HG03064 (cell line): Measurements from ENCODE around the gene SPEN.
"Not testable (repeated sequence)": the region's sequence is repeated elsewhere in the genome, so short reads cannot be mapped to it uniquely, and the experiment has no call there.

Experiments
- ATAC-seq: cut with Tn5 transposase; IDR thresholded peaks from one replicate; pipeline ENCODE4 v1.9.1; 2021; ENCODE audit warnings: low read depth; ENCODE audit not compliant: unreplicated experiment

SPEN gene

DNA sequence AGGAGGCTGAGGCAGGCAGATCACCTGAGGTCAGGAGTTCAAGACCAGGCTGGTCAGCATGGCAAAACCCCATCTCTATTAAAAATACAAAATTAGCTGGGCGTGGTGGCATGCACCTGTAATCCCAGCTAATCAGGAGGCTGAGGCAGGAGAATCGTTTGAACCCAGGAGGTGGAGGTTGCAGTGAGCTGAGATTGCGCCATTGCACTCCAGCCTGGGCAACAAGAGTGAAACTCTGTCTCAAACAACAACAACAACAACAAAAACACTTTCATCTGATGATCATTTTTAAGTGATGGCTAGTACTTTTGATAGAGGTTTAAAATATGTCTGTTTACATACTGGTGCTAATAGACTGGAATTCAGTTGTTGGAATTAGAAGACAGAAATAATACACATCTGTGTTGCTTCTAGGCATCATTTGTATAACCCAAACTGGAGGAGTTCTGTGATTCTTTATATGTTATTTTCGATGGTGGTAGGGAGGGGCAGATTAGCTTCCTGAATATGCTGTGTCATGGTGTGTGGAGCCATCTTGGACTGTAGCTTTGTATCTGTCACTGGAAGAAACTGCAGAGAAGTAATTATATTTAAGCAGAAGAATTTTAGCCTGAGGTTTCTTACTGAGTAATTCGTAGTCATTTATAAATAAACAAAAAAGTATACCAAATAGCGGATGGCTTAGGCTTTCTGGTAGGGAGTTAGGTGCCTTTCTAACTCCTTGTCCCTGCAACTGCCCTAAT is 45.5 kb downstream of the SPEN start:
- not testable (repeated sequence) for ATAC-seq

DNA sequence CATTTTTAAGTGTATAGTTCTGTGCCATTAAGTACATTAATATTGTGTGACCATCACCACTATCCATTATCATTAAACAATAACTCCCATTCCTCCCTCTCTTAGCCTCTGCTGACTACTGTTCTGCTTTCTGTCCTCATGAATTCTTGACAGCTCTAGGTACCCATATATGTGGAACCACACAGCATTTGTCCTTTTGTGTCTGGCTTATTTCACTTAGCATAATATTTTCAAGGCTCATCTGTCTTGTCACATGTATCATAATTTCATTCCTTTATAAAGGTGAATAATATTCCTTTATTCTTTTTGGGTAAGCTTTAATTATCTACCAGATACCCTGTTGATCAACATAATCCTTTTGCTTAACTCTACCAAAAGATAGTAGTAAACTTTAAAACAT is 47.7 kb downstream of the SPEN start:
- no peak for ATAC-seq

DNA sequence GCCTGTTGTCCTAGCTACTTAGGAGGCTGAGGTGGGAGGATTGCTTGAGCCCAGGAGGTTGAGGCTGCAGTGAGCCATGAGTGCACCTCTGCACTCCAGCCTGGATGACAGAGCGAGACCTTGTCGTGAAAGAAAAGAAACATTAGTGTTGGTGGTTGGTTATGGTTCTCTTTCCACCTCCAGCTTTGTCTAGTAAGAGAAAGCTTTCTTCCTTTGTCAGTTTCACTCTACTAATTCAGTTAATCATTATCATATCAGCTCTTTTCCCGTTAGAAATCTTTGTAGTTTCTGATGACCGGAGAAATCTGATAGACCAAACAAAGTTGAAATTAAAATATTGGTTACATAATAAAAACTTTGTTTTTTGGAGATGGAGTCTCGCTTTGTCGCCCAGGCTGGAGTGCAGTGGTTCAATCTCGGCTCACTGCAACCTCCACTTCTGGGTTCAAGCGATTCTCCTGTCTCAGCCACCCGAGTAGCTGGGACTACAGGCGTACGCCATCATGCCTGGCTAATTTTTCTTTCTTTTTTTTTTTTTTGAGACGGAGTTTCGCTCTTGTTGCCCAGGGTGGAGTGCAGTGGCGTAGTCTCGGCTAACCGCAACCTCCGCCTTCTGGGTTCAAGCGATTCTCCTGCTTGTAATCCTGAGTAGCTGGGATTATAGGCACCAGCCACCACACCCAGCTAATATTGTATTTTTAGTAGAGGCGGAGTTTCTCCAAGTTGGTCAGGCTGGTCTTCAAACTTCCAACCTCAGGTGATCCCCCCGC is 49.5 kb downstream of the SPEN start:
- not testable (repeated sequence) for ATAC-seq

DNA sequence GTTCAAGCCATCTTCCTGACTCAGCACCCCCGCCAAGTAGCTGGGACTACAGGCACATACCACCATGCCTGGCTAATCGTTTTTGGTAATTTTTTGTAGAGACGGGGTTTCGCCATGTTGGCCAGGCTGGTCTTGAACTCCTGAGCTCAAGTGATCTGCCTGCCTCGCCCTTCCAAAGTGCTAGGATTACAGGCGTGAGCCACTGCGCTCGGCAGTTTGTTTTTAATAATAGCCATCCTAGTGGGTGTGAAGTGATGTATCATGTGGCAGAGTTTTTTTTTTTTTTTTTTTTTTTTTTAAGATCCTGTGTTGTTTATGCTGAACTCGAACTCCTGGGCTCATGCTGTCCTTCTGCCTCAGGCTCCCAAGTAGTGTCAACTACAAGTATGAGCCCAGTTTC is 51.8 kb downstream of the SPEN start:
- ATAC-seq, result no peak

DNA sequence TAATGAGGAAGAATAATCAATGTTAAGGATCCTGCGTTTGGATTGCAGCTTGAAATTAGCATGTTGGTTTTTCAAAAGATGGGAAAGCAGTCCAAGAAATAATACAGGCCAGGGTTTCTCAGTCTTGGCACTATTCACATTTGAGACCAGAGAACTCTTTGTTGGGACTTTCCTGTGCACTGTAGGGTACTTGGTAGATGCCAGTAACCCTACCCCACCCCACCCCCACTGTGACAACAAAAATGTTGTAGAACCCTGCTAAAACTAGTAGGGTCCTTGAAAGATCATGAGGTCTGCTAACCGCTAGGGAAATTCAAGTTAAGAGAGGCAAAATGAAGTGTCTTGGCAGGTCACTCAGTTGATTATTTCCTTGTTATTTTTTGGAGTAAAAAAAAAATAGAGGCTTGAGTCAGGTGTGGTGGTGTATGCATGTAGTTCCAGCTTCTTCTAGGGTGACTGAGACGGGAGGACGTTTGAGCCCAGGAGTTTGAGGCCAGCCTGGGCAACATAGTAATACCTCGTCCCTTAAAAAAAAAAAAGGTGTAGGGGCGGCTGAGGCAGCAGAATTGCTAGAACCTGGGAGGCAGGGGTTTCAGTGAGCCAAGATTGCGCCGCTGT is 53.3 kb downstream of the SPEN start:
- ATAC-seq, result no peak

DNA sequence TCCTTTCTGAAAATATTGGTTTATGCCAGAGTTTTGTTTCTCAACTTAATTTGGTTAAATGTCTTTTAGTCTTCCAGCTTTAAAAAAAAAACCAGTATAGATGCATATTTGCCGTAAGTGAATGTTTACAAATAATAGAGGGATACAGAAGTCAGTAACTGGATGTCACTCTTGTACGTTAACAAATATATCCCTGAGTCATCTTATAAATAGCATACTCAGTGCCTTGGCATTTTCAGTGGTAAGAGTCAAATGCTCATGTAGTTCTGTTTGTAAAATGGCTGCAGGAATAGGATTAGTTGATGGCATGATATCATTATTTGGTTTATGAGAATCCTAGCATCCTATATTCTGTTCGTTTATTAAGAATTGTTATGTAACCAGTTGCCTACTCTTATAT is 55.4 kb downstream of the SPEN start:
- no peak for ATAC-seq

DNA sequence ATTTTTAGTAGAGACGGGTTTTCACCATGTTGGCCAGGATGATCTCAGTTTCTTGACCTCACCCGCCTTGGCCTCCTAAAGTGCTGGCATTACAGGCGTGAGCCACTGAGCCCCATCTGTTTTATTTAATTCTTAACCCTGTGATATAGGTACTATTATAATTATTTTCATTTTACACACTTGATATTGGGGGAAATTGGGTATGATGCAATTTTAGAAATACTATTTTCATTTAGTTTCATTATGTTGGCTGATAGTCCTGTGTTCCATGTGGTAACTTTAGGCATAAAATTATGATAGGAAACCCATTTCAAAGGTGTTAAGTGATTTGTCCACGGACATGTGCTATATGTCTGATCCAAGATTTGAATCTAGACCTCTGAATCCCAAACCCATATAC is 61.1 kb downstream of the SPEN start:
- no peak for ATAC-seq

DNA sequence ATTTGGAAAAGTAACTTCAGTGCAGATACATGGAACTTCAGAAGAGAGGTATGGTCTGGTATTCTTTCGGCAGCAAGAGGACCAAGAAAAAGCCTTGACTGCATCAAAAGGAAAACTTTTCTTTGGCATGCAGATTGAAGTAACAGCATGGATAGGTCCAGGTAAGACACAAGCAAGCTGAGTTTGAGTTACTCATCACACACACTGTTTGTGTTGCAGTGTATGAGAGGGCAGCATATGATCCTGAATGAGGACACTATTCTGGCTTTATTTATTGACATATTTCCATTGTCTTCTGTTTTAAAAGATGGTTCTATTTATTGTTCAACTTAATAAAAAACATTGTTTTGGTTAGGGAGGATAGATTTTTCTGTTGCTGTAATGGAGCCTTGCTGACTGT is 63.6 kb downstream of the SPEN start:
- no peak for ATAC-seq

DNA sequence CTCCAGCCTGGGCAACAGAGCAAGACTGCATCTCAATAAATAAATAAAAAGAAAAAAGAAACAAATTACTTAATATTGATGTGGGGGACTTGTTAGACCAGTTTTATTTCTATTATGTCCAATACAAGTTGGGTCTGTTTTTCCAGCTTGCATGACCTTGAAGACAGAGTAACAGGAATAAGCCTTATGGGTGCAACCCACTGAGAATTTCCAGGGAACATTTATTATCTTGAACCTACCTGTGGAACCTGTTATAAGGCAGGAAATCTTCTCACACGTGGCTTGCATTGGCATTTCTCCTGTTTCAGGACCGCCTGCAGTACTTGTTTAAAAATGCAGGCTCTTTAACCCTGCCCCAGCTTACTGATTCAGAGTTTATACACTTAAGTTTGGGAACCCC is 64.4 kb downstream of the SPEN start:
- ATAC-seq, result no peak

DNA sequence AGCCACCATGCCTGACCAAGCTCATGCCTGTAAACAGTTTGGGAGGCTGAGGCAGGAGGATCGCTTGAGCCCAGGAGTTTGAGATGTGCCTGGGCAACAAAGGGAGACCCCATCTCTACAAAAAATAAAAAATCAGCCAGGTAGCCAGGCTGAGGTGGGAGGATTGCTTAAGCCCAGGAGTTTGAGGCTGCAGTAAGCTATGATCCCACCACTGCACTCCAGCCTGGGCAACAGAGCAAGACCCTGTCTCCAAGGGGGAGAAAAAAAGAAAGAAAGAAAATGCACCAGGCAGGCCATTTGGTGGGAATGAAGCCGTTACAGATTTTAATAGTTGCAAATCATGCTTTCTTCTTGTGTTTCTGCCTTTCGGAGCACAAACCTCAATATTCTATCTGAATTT is 66.1 kb downstream of the SPEN start:
- not testable (repeated sequence) for ATAC-seq

DNA sequence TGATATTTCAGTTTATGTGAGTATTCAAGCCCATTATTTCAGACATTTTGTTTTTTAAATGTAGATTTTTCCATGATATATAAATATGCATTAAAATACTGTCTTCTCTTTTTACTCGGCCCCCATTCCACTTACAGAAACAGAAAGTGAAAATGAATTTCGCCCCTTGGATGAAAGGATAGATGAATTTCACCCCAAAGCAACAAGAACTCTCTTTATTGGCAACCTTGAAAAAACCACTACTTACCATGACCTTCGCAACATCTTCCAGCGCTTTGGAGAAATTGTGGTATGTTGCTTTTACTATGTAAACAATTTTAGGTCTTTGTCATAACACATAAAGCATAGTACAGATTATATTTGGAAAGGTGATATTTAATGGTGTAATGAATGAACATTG is 68.5 kb downstream of the SPEN start:
- ATAC-seq, result no peak

DNA sequence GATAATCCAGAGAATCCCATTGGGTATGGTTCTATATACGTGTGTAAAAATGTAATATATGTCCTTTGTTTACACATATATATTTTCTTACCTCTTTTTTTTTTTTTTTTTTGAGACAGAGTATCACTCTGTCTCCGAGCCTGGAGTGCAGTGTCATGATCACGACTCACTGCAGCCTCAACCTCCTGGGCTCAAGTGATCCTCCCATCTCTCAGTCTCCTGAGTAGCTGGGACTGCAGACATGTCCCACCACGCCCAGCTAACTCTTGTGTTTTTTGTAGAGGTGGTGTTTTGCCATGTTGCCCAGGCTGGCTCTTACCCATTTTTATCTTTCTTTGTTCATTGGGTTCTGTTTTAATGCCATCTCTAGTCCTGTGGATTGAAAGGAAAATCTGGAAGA is 68.9 kb downstream of the SPEN start:
- no peak for ATAC-seq

DNA sequence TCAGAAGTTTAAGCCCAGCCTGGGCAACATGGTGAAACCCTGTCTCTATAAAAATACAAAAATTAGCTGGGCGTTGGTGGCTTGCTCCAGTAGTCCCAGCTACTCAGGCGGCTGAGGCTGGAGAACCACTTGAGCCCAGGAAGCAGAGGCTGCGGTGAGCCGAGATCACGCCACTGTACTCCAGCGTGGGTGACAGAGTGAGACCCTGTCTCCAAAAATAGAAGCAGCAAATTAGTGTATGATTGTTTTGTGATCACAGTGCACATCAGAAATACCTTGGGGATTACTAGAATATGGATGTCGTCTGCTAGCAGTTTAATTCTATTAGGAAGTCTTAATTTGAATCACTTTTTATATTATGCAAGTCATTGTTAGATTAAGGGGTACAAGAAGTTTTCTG is 69.4 kb downstream of the SPEN start:
- no peak for ATAC-seq

DNA sequence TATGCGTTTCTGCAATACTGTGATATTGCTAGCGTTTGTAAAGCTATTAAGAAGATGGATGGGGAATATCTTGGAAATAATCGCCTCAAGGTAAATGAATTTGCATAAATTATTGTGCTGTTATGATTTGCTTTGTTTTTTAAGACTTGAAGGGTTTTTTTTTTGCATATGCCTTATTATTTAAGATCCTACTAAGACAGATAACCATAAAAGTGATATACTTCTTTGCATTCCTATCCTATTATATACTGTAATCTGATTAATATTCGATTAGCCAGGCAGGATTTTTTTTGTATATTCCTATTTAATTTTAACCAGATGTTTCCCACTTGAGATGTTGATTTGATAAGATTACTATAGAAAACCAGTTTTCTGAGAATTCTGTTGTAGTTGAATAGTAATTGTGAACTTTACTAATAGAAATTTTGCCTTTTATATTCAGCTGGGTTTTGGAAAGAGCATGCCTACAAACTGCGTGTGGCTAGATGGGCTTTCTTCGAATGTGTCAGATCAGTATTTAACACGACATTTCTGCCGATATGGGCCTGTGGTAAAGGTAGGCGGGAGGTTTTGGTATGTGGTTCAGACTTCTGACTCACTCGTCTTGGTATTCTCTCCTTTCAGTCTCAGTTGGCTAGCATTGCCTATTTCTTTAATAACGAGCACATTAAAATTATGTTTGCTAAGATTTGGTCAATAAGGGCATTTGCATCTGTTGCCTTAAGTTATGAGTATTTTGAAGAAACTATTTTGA is 71.6 kb downstream of the SPEN start:
- peak; percentile 59 for ATAC-seq

DNA sequence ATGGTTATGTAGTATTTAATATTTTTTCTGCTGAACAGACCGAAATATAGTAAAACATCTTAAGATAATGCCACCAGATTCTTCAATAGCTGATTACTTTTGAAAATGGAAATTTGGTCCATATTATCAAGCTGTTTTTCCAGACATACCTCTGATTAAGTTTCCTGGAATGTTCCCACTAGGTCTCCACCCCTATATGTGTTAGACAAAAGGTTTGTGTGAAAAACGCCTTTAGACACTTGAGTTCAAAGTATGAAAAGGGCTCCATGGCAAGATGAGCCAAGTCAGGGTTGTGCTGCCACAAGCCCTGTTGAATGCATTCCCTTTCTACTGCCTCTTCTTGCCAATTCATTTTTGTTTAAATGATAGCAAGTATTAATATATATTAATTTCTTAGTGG is 75.7 kb downstream of the SPEN start:
- ATAC-seq, result no peak

DNA sequence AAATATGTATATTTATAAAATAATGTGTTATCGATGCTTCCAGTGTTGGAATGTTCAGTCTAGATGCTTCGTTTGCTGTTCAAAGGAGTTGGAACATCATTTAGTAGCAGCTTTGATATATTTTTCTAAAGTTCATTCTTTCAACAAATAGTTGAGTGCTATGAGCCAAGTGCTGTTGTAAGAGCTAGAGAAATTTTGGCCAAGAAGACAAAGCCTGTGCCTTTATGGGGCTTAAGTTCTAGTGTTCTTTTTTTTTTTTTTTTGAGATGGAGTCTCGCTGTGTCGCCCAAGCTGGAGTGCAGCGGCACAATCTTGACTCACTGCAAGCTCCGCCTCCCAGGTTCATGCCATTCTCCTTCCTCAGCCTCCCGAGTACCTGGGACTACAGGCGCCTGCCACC is 78.9 kb downstream of the SPEN start:
- ATAC-seq, result not testable (repeated sequence)

DNA sequence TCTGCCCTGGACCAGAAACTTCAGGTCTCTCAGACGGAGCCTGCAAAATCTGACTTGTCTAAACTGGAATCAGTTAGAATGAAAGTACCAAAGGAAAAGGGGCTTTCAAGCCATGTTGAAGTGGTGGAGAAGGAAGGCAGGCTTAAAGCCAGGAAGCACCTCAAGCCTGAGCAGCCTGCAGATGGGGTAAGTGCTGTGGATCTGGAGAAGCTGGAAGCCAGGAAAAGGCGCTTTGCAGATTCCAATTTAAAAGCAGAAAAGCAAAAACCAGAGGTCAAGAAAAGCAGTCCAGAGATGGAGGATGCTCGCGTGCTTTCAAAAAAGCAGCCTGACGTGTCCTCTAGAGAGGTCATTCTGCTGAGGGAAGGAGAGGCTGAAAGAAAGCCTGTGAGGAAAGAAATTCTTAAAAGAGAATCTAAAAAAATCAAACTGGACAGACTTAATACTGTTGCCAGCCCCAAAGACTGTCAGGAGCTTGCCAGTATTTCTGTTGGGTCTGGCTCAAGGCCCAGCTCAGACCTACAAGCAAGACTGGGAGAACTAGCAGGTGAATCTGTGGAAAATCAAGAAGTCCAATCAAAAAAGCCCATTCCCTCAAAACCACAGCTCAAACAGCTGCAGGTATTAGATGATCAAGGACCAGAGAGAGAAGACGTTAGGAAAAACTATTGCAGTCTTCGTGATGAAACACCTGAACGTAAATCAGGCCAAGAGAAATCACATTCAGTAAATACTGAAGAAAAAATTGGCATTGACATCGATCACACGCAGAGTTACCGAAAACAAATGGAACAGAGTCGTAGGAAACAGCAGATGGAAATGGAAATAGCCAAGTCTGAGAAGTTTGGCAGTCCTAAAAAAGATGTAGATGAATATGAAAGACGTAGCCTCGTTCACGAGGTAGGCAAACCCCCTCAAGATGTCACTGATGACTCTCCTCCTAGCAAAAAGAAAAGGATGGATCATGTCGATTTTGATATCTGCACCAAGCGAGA is 81.8 kb downstream of the SPEN start:
- ATAC-seq, result no peak

DNA sequence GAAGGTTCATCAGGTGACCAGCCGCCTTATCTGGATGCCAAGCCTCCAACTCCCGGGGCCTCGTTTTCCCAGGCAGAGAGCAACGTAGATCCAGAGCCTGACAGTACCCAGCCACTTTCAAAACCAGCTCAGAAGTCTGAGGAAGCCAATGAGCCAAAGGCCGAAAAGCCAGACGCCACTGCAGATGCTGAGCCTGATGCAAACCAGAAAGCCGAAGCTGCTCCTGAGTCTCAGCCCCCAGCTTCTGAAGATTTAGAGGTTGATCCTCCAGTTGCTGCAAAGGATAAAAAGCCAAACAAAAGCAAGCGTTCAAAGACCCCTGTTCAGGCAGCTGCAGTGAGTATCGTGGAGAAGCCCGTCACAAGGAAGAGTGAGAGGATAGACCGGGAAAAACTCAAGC is 83.9 kb downstream of the SPEN start:
- ATAC-seq, result no peak

DNA sequence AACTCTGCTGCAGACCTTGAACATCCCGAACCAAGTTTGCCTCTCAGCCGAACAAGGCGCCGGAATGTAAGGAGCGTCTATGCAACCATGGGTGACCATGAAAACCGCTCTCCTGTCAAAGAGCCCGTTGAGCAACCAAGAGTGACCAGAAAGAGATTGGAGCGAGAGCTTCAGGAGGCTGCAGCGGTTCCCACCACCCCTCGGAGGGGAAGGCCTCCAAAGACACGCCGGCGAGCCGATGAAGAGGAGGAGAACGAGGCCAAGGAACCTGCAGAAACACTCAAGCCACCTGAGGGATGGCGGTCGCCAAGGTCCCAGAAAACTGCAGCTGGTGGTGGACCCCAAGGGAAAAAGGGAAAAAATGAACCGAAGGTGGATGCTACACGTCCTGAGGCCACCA is 84.4 kb downstream of the SPEN start:
- ATAC-seq, result no peak

DNA sequence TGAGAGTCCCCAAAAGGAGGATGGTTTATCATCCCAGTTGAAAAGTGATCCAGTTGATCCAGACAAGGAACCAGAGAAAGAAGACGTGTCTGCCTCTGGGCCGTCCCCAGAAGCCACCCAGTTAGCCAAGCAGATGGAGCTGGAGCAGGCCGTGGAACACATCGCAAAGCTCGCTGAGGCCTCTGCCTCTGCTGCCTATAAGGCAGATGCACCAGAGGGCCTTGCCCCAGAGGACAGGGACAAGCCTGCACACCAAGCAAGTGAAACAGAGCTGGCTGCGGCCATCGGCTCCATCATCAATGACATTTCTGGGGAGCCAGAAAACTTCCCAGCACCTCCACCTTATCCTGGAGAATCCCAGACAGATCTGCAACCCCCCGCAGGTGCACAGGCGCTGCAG is 85.1 kb downstream of the SPEN start:
- no peak for ATAC-seq
